Neutrophil (primary cell): Measurements from ENCODE around the gene TMEM214.

Source experiments
- H3K27ac ChIP-seq: fragments of 200-600 bp; sonication (generic); 2 replicates; pipeline ENCODE4 v1.5.1; 2016; ENCODE audit warnings: mild to moderate bottlenecking, moderate library complexity
- H3K27me3 ChIP-seq: fragments of 200-600 bp; sonication (generic); 2 replicates; pipeline ENCODE4 v1.6.0; 2016; ENCODE audit warnings: mild to moderate bottlenecking
- H3K36me3 ChIP-seq: fragments of 200-600 bp; sonication (generic); 2 replicates; pipeline ENCODE4 v1.5.1; 2017
- H3K4me1 ChIP-seq, 2 experiments: fragments of 200-600 bp in 1 of 2; sonication (generic) in 1 of 2; 1 replicate in 1 of 2; 2 replicates in 1 of 2; pipeline versions ENCODE4 v1.5.1 to v1.6.1; 2013 to 2016; ENCODE audit warnings: low read depth in 1 of 2, low read length in 1 of 2, mild to moderate bottlenecking in 1 of 2, moderate library complexity in 1 of 2; ENCODE audit not compliant: control insufficient read depth in 1 of 2, insufficient read depth in 1 of 2
- H3K4me3 ChIP-seq, 2 experiments: fragments of 200-600 bp in 1 of 2; sonication (generic) in 1 of 2; 1 replicate in 1 of 2; 2 replicates in 1 of 2; pipeline ENCODE4 v1.5.1; 2013 to 2016; ENCODE audit warnings: low read depth in 1 of 2, low read length in 1 of 2, mild to moderate bottlenecking in 1 of 2, moderate library complexity in 1 of 2
- H3K9me3 ChIP-seq: fragments of 200-600 bp; sonication (generic); 2 replicates; pipeline ENCODE4 v1.5.1; 2016
- CTCF ChIP-seq: fragments of 200-600 bp; sonication (generic); IDR thresholded peaks from 2 replicates; pipeline ENCODE4 v1.5.1; 2016; ENCODE audit warnings: antibody characterized with exemption

Gene TMEM214

GRCh38 chr2:27083410-27084296 is 50.9 kb downstream of the TMEM214 start:
- H3K4me1 ChIP-seq: peaks cover 64 to 65% of the 10 kb centered on the region in 2 experiments
- H3K9me3 ChIP-seq: no peaks in the 10 kb centered on the region
- no peak overlapping the region for H3K27ac ChIP-seq
- H3K27me3 ChIP-seq: peaks cover 9% of the 10 kb centered on the region
- no peak for TF ChIP-seq CTCF
- H3K36me3 ChIP-seq: no peaks in the 10 kb centered on the region
- H3K4me3 ChIP-seq: no peak overlapping the region

GRCh38 chr2:27084297-27085061 is 51.7 kb downstream of the TMEM214 start:
- peaks cover 56 to 57% of the 10 kb centered on the region in 2 experiments for H3K4me1 ChIP-seq
- no peak for TF ChIP-seq CTCF

GRCh38 chr2:27085062-27085672 is 52.4 kb downstream of the TMEM214 start:
- no peaks in the 10 kb centered on the region for H3K36me3 ChIP-seq
- H3K27ac ChIP-seq: peak overlapping the region; percentile 82
- no peak for TF ChIP-seq CTCF
- H3K4me1 ChIP-seq: peaks cover 49 to 55% of the 10 kb centered on the region in 2 experiments
- no peaks in the 10 kb centered on the region for H3K9me3 ChIP-seq
- peak overlapping the region; percentile 77 to 87 for H3K4me3 ChIP-seq
- H3K27me3 ChIP-seq: no peaks in the 10 kb centered on the region

More at GRCh38 chr2:27084297-27085061, 51.7 kb downstream of the TMEM214 start:
- Histone ChIP-seq H3K9me3 (no peaks in the 10 kb centered on the region), H3K27me3 (peaks cover under 1% of the 10 kb centered on the region), H3K27ac (no peak overlapping the region), H3K4me3 (no peak overlapping the region), H3K36me3 (no peaks in the 10 kb centered on the region)

GRCh38 chr2:27085673-27086089 is 52.9 kb downstream of the TMEM214 start:
- Histone ChIP-seq H3K4me3 (peak overlapping the region; percentile 77 to 87), H3K9me3 (no peaks in the 10 kb centered on the region), H3K36me3 (no peaks in the 10 kb centered on the region), H3K27me3 (no peaks in the 10 kb centered on the region), H3K4me1 (peaks cover 44 to 50% of the 10 kb centered on the region in 2 experiments), H3K27ac (peak overlapping the region; percentile 82)
- TF ChIP-seq CTCF: no peak

GRCh38 chr2:27086090-27086723 is 53.4 kb downstream of the TMEM214 start:
- Histone ChIP-seq H3K27me3 (no peaks in the 10 kb centered on the region), H3K4me1 (peaks cover 39 to 45% of the 10 kb centered on the region in 2 experiments), H3K9me3 (no peaks in the 10 kb centered on the region)

More at GRCh38 chr2:27086090-27086723, 53.4 kb downstream of the TMEM214 start:
- H3K27ac ChIP-seq: peak overlapping the region; percentile 82
- H3K36me3 ChIP-seq: no peaks in the 10 kb centered on the region
- TF ChIP-seq CTCF: peak; percentile 98
- peak overlapping the region; percentile 77 to 87 for H3K4me3 ChIP-seq
